HG02588 (cell line): ENCODE results near the gene ZNF800.

Experiments used
- ATAC-seq: cut with Tn5 transposase; IDR thresholded peaks from one replicate; pipeline ENCODE4 v1.9.1; 2021; ENCODE audit warnings: mild to moderate bottlenecking, moderate library complexity; ENCODE audit not compliant: unreplicated experiment

ZNF800 gene

GRCh38 chr7:127390817-127391590 is 1.5 kb downstream of the ZNF800 start:
- ATAC-seq, result no peak

- no peak for ATAC-seq
Observed at GRCh38 chr7:127390186-127390816, 2.2 kb downstream of the ZNF800 start.

GRCh38 chr7:127389321-127389720 is 3.2 kb downstream of the ZNF800 start:
- no peak for ATAC-seq

- no peak for ATAC-seq
Observed at GRCh38 chr7:127387974-127388373, 4.5 kb downstream of the ZNF800 start.

- ATAC-seq, result no peak
Observed at GRCh38 chr7:127383123-127383835, 9.2 kb downstream of the ZNF800 start.

- no peak for ATAC-seq
Observed at GRCh38 chr7:127382301-127383085, 10.0 kb downstream of the ZNF800 start.

- ATAC-seq, result no peak
Observed at GRCh38 chr7:127380479-127380878, 12.0 kb downstream of the ZNF800 start.

GRCh38 chr7:127379642-127380041 is 12.9 kb downstream of the ZNF800 start:
- ATAC-seq, result no peak

- ATAC-seq, result no peak
Observed at GRCh38 chr7:127378537-127378936, 14.0 kb downstream of the ZNF800 start.

- no peak for ATAC-seq
Observed at GRCh38 chr7:127377425-127377824, 15.1 kb downstream of the ZNF800 start.

GRCh38 chr7:127375631-127376030 is 16.9 kb downstream of the ZNF800 start:
- ATAC-seq, result no peak

GRCh38 chr7:127367679-127368078 is 24.8 kb downstream of the ZNF800 start:
- ATAC-seq, result no peak

GRCh38 chr7:127366680-127367079 is 25.8 kb downstream of the ZNF800 start:
- ATAC-seq, result no peak

GRCh38 chr7:127365957-127366315 is 26.6 kb downstream of the ZNF800 start:
- no peak for ATAC-seq

GRCh38 chr7:127365164-127365956 is 27.1 kb downstream of the ZNF800 start:
- no peak for ATAC-seq

- no peak for ATAC-seq
Observed at GRCh38 chr7:127362364-127363027, 30.0 kb downstream of the ZNF800 start.

GRCh38 chr7:127361736-127362135 is 30.8 kb downstream of the ZNF800 start:
- no peak for ATAC-seq

GRCh38 chr7:127359011-127359410 is 33.5 kb downstream of the ZNF800 start:
- ATAC-seq, result no peak

GRCh38 chr7:127353897-127354296 is 38.6 kb downstream of the ZNF800 start:
- ATAC-seq, result no peak

- no peak for ATAC-seq
Observed at GRCh38 chr7:127350586-127350985, 41.9 kb downstream of the ZNF800 start.
